Thyroid gland (tissue), 4 donors: ENCODE measurements around the gene CAPZA1.

ENCODE experiments used
- CTCF ChIP-seq, 6 experiments: fragments of 200-600 bp in 3 of 6; fragments of 450-650 bp in 3 of 6; sonication (generic) in 3 of 6; IDR thresholded peaks; one replicate each; pipeline ENCODE4 v1.5.1; 2016 to 2019; ENCODE audit warnings: antibody characterized with exemption in 6 of 6, mild to moderate bottlenecking in 2 of 6, inconsistent platforms in 1 of 6, moderate library complexity in 1 of 6
- POLR2A ChIP-seq, 2 donors: fragments of 450-650 bp; IDR thresholded peaks; one replicate each; pipeline ENCODE4 v1.6.1; 2017; ENCODE audit warnings: antibody characterized with exemption in 2 of 2, mild to moderate bottlenecking in 2 of 2, moderate library complexity in 1 of 2

DNA sequence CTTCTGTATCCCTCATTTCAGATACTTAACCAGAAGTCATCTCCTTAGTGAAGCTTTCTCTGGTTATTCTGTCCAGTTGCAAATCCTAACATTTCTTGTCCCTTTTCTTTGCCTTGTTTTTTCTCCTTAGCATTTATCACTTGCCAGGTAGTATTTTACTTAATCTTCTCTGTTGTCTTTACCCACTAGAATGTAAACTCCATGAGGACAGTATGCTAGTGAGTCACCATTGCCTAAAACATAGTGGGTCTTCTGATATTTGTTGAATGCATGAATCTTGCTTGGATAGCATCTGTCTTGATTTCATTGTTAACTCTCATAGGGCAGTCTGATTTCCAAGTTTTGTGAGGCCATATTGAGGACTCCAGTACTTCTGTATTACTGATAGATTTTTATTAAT lies 9.6 kb downstream of the CAPZA1 start:
- no peak for TF ChIP-seq CTCF (IDR thresholded peaks at IDR 0.05)
- TF ChIP-seq POLR2A (IDR thresholded peaks at IDR 0.05), result no peak
